CD4-positive, alpha-beta T cell treated with Interleukin-4 for 1 hour (primary cell): Measurements from ENCODE around the gene AGAP1.
"Not testable (repeated sequence)": the region's sequence is repeated elsewhere in the genome, so short reads cannot be mapped to it uniquely, and the experiment has no call there.

Experiments used
- DNase-seq, 2 donors: peaks; one replicate each; pipeline ENCODE4 v3.0.0-alpha.2; 2020 to 2022

AGAP1 gene

DNA sequence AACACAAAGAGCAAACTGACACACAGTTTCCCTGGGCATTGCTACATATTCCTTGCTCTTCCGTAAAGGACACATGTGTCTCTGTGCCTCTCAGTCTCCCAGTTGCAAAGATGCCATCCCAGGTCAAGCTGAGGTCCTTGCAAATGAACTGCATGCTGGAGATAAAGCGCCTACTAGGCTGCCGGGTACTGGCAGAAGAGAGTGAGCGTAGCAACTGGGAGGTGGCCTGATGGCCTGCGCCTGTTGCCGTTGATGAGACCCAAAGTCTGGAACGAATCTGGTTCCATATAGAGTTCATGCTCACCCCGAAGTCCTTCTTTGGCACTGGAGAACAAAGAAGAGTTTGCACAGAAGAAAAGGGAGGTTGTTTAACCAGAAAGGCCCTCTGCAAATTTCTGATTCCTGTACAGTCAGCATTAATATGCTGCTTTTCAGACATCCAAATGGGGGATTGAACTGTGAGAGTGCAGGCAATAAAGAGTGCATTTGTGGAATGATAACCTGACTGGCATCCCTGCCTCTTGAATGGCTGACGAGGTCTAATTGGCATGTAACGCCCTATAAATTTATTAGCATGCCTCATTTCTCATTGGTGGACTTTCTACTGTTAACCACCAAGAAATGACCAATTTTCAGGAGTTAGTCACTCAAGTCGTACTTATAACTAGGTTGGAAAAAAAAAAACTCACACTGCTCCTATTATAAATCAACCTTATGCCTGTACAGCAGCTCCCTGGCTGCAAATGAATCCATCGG, 595.6 kb downstream of the AGAP1 start:
- no peak for DNase-seq

- DNase-seq, result no peak
Observed at GRCh38 chr2:236090027-236090382, 596.2 kb downstream of the AGAP1 start.

DNA sequence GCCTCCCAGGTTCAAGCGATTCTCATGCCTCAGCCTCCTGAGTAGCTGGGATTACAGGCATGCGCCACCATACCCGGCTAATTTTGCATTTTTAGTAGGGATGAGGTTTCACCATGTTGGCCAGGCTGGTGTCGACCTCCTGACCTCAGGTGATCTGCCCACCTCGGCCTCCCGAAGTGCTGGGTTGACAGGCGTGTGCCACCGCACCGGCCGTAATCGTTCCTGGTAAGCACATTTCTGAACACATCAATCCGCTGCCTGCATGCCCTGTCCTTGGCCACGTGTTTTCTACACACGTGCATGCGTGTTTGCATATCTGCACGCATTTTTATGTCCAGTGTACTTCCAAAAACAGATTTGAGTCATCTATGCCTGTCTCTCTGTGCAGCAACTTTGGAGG, 597.0 kb downstream of the AGAP1 start:
- not testable (repeated sequence) for DNase-seq

DNA sequence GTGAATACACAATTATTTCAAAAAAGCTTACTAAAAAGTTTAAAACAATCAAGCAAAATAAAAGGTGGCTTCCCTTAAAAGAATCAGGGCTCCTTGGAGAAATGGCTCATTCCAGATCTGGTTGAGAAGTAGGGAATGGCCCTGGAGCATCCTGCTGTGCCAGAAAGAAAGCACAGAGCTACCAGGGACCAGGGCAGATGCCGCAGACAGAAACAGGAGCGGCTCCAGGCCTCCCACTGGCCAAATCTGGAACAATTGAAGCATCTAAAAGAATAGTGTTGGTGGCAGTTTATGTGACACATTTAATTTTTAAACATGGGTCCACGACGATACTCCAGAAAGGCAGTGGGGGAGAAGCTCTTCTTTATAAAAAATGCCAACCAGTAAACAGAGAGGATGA, 598.9 kb downstream of the AGAP1 start:
- no peak for DNase-seq

GRCh38 chr2:236093134-236093533, 599.3 kb downstream of the AGAP1 start:
- DNase-seq, result no peak

DNA sequence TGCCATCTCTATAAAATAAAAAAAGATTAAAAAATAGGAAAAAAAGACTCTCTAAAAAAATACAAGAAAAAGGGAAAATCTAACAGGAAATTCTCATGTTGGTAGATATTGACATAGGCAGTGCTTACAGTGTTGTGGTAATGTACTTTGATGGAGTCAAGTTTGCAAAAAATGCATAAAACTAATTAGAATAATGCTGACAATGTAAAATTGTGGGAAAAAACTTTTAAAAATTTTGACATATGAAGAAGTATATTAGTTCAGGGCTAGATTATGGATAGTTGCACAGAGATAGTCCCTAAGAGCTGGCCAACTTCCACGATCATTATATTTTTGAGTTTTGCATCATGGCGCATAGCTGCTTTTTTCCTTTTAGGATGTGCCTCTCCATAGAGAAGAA, 601.7 kb downstream of the AGAP1 start:
- DNase-seq, result no peak

GRCh38 chr2:236101311-236101950, 607.6 kb downstream of the AGAP1 start:
- no peak for DNase-seq

GRCh38 chr2:236102971-236103370, 609.1 kb downstream of the AGAP1 start:
- DNase-seq, result no peak

- no peak for DNase-seq
Observed at GRCh38 chr2:236103981-236104380, 610.1 kb downstream of the AGAP1 start.

- DNase-seq, result no peak
Observed at GRCh38 chr2:236105955-236106607, 612.2 kb downstream of the AGAP1 start.

GRCh38 chr2:236106761-236107160, 612.9 kb downstream of the AGAP1 start:
- DNase-seq, result no peak

DNA sequence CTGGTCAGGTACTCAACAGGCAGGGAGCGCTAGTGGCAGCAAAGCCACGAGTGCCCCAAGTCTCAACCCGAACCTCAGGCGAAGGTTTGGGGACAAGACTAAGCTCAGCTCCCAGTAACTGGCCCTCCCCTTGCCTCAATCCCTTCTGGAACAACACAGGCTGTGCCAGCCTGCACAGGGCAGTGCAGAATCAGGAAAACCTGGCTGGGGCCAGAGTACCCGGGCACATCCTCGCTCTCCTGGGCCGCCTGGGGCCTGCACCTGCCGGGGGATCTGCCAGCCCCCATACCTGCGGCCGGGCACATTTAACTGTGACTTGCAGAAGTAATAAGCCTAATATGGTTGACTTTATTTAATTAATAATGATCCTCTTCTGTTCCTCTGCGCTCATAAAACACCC, 613.7 kb downstream of the AGAP1 start:
- no peak for DNase-seq

GRCh38 chr2:236107942-236108625, 614.2 kb downstream of the AGAP1 start:
- DNase-seq, result no peak

GRCh38 chr2:236109061-236109460, 615.2 kb downstream of the AGAP1 start:
- no peak for DNase-seq

DNA sequence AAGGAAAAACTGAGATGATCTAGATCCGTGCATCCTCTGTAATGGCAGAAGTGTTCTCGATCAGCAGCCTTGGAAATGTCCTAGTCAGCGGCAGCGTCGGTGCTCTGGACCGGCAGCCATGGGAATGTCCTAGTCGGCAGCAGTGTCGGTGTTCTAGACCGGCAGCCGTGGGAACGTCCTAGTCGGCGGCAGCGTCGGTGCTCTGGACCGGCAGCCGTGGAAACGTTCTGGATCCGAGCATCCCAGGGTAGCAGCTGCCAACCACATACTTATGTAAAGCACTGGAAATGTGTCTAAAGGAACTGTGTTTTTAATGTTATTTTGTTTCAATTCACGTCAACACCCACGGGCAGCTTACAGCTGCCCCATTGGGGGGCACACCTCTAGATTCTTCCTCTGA, 615.6 kb downstream of the AGAP1 start:
- DNase-seq, result no peak

GRCh38 chr2:236112466-236112865, 618.6 kb downstream of the AGAP1 start:
- DNase-seq, result no peak

DNA sequence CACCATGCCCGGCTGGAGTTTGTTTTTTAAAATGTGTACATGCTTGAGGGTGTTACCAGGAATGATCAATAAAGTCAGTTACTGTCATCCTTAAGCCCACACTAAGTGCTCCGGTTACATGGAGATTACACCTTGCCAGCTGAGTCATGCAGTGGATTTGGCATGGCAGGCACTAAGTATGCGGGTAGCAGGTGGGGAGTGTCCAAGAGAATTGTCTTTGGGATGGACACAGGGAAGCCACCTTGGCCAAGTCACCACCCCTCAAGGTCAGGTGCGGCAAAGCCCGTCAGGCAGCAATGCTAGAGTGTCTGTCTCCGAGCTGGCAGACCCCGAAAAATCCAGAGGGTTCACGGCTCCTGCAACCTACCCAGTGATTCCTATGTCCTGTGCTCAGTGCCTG, 619.6 kb downstream of the AGAP1 start:
- DNase-seq, result no peak

- DNase-seq, result no peak
Observed at GRCh38 chr2:236113948-236114347, 620.1 kb downstream of the AGAP1 start.

- DNase-seq, result no peak
Observed at GRCh38 chr2:236114959-236115358, 621.1 kb downstream of the AGAP1 start.

DNA sequence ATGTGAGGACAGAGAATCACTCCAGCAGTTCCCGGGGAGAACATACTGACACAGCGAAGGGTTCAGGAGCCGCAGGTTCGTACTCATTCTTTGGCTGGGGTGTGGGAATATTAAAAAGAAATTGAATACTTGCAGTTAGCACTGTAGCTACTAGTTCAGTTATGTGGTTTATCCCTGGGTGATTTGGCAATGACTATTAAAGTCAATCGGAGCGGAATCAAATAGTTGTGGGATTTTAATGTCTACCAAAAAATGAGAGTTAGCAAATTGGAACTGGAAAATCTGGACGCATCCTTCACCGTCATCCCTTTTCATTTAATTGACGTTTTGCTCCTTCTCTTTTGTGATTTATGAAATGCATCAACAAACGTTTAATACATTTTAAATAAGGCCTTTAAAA, 623.6 kb downstream of the AGAP1 start:
- no peak for DNase-seq

- no peak for DNase-seq
Observed at GRCh38 chr2:236117861-236118269, 624.0 kb downstream of the AGAP1 start.

- no peak for DNase-seq
Observed at GRCh38 chr2:236119003-236119402, 625.2 kb downstream of the AGAP1 start.

- DNase-seq, result no peak
Observed at GRCh38 chr2:236119476-236119875, 625.6 kb downstream of the AGAP1 start.

DNA sequence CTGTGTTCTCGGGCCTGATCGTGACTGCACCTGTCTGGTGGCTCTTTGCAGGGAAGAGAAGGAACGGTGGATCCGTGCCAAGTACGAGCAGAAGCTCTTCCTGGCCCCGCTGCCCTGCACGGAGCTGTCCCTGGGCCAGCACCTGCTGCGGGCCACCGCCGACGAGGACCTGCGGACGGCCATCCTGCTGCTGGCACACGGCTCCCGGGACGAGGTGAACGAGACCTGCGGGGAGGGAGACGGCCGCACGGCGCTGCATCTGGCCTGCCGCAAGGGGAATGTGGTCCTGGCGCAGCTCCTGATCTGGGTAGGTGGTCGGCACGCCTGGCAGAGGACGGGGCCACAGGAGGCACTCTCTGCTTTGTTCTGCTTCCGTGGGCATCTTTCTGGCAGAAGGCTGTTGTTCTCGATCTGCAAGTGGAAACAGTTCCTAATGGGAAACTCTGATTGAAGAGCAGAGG, 626.3 kb downstream of the AGAP1 start:
- no peak for DNase-seq
